NCI-H128 (cell line): ENCODE measurements around the gene BNIPL.

Experiments used
- DNase-seq: peaks from one replicate; lab custom pipeline; 2025; ENCODE audit not compliant: unreplicated experiment; lab: John Stamatoyannopoulos, UW

BNIPL gene

GRCh38 chr1:151036356-151036755, at the start of gene BNIPL:
TSS of gene BNIPL (plus strand) at chr1:151036586. CDS start at chr1:151036726, 140 bp downstream.
- no peak for DNase-seq

GRCh38 chr1:150987924-150988323, 48.5 kb upstream of the BNIPL start:
- DNase-seq, result no peak

DNA sequence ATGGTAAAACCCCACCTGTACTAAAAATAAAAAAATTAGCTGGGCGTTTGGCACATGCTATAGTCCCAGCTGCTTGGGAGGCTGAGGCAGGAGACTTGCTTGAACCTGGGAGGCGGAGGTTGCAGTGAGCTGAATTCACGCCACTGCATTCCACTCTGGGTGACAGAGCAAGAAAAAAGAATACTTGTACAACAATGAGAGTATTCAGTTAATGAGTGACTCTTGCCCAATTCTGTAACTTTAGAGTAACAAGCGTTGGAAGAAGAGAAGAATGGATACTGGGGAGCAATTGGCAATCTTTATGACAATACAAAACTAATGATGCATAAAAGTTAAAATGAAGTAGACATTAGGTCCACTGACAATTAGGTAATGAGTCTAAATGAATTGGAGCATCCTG, 43.8 kb upstream of the BNIPL start:
- DNase-seq, result no peak

DNA sequence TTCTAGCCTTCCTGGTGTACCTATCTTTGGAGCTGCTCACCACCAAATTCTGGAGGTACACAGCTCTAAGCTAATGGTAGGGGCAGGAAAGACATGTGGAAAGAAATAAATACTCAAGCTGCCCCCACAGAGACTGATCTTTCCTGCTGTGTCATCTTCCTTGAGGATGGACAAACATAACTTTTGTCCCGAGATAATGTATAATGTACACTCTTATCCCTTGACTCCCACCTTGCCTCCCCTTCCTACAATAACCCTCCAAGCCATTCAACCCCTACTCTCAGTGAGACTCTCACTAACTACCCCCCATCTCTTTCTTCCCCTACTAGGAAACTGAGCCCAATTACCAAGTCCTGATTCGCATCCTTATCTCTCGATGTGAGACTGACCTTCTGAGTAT, 42.1 kb upstream of the BNIPL start:
- no peak for DNase-seq

DNA sequence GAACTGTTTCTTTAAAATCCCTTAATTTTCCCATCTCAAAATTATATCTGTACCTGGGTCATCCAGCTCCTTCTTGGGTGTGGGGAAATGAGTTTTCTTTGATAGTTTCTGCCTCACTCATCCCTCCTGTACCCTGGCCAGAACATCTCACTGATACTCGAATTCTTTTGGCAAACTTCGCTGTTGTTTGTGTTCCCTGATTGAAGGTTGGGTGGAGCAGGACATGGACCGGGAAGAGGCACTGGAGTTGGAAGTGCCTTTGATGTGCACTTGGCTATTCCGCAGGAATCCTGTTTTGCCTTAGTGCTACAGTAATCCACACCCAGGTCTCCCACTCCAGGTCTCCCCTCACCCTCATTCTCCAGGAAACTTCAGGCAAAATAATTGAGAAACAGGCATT, 40.9 kb upstream of the BNIPL start:
- no peak for DNase-seq

- DNase-seq, result peak; percentile 21
Observed at GRCh38 chr1:150995896-150996295, 40.5 kb upstream of the BNIPL start.

- no peak for DNase-seq
Observed at GRCh38 chr1:150997126-150997872, 39.1 kb upstream of the BNIPL start.

- DNase-seq, result no peak
Observed at GRCh38 chr1:150997949-150998348, 38.4 kb upstream of the BNIPL start.

DNA sequence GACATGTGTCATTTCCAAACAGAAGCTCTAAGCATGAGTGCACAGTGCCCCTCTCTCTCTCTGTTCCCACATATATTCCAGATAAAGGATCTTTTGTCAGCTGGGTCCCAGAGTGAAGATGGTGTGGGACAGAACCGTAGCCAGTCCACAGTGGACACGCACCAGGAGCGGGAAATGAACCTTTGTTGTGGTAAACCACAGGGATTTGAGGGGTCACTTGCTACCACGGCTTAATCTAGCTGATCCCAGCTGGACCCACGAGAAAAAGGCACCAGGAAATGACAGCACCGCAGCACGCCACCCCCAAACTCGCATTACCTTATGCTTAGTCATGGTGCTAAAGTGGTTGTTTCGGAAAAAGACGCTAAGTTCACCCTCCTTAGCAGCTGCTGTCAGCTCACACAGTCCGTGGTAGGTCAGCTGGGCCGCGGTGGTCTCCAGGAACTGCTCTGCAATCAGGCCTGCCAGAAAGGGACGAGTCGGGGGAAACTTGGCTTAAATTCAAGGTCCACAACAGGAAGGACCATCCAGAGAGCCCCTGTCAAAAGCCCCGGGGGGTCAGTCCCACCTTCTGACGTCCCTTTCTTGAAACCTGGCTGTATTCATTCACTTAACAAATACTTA, 37.2 kb upstream of the BNIPL start:
- no peak for DNase-seq

DNA sequence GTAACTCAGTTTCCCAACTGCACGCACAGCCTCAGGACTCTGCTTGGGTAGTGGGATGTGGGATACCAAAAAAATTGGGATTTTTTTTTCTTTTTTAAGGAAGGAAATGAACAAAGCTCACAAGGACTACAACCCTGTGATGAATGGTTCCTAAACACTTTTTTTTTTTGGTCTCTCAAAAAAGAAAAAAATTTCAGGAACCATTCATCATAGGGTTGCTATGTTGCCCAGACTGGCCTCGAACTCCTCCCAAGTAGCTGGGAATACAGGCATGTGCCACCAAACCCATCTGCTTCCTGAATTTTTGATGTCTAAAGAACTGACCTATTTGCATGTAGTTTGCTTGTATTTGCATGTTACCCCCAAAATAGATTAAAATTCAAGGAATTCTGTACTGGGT, 36.5 kb upstream of the BNIPL start:
- no peak for DNase-seq

GRCh38 chr1:151000408-151000807, 36.0 kb upstream of the BNIPL start:
- DNase-seq, result no peak

GRCh38 chr1:151001602-151002001, 34.8 kb upstream of the BNIPL start:
- DNase-seq, result no peak

- no peak for DNase-seq
Observed at GRCh38 chr1:151002051-151002450, 34.3 kb upstream of the BNIPL start.

DNA sequence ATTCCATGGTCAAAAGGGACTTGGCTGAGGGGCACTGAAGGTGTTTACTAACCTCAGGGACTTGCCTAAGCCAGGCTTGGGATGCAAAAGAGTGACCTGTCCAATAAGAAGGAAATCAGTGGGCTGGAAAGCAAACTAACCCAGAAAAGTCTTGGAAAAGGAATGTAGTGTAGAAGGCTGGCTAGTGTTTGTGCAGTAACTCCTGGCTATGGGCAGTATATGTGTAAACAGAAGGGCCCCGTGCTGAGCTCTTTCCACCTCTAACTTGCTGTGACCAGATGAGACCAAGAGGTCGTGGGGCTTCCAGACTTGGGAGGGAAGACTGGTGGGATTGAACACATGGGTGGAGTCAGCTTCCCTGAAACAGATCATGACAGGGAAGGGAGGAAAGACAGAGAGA, 33.8 kb upstream of the BNIPL start:
- DNase-seq, result no peak

- DNase-seq, result no peak
Observed at GRCh38 chr1:151003180-151003579, 33.2 kb upstream of the BNIPL start.

GRCh38 chr1:151005729-151006319, 30.6 kb upstream of the BNIPL start:
- no peak for DNase-seq

GRCh38 chr1:151006327-151007052, 29.9 kb upstream of the BNIPL start, which contains the start of gene MINDY1:
TSS of gene MINDY1 (minus strand) at chr1:151006902. CDS start at chr1:151002617, 4,285 bp downstream.
- DNase-seq, result peak; percentile 76

- no peak for DNase-seq
Observed at GRCh38 chr1:151007853-151008243, 28.5 kb upstream of the BNIPL start.

DNA sequence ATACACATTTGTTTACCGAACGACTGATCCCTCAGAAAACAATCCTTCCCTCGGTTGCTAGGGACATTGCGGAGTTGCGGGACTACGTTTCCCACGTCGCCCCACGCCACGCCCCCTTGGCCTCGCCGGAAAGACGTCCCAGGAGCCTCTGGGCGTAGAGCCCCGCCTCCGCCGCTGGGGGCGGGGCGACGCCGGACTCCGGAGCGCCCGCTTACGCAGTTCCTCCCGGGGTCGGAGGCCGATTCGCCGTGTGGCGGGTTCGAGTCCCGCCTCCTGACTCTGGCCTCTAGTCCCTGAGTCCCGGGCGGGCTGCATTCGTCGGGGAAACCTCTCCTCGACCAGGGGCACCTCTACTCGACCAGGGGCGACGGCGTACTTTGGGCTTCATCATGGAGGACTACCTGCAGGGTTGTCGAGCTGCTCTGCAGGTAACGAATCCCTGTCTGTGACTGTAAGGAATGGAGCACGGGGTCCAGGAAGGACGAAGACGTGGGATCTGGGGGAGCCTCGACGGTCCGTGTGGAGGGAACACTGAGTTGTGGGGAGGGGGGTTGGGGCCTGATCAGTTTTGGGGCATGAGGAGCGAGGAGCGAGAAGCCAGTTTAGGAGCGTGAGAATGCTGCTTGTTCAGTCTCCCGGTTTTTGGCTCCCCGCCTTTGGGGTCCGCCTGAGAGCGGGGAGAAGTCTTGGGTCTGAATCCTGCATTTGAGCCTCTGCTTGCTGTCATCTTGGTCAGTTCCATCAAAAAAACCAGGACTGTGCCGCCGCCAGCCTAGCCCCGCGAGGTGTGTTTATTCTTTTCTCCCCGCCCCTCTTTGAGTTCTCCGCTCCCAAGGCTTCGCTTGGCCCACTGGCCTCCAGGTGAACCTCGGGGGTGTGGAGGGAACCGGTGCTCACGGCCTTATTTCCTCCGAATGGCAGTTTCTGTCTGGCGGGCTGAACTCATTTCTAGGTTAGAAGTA, 27.9 kb upstream of the BNIPL start, which contains the start of gene PRUNE1:
PRUNE1 (plus strand) TSS at position 206 of the 962 bp plus-strand sequence; CDS start at position 390, 184 bp downstream.
- peak; percentile 94 for DNase-seq

GRCh38 chr1:151009206-151009587, 27.2 kb upstream of the BNIPL start:
- DNase-seq, result no peak
